Neural progenitor cell (in vitro differentiated cells): ENCODE measurements around the gene C14orf132.

Experiments
- CTCF ChIP-seq: fragments of 200-600 bp; sonication (generic); IDR thresholded peaks from 2 replicates; pipeline ENCODE4 v1.5.1; 2017; ENCODE audit warnings: antibody characterized with exemption, mild to moderate bottlenecking
- EZH2 ChIP-seq: fragments of 200-600 bp; sonication (generic); IDR thresholded peaks from 2 replicates; pipeline ENCODE4 v1.6.1; 2017; ENCODE audit warnings: antibody characterized with exemption, mild to moderate bottlenecking, moderate library complexity
- EZH2phosphoT487 ChIP-seq: fragments of 200-600 bp; sonication (generic); IDR thresholded peaks from 2 replicates; pipeline ENCODE4 v1.6.1; 2017; ENCODE audit warnings: antibody characterized with exemption

- no peak for TF ChIP-seq CTCF
- TF ChIP-seq EZH2phosphoT487: no peak
- TF ChIP-seq EZH2: no peak
Observed at GRCh38 chr14:96103560-96104460, 64.6 kb downstream of the C14orf132 start.
